K562 (cell line): ENCODE measurements around the gene MINDY4. TPM values are rescaled to one million over a fixed set of nuclear protein-coding genes. Genes with fewer than 3 reads are reported as not detected.
A peak's percentile ranks its signal among the peaks of the same experiment; 100 is the strongest.

Source experiments
- ATF1 ChIP-seq, 2 experiments: fragments of 450-650 bp in 1 of 2; IDR thresholded peaks; 2 replicates each; pipeline ENCODE4 v1.6.1; 2016; ENCODE audit warnings: missing compliant biosample characterization in 1 of 2, missing genetic modification characterization in 1 of 2
- CTBP1 ChIP-seq: fragments of 450-650 bp; IDR thresholded peaks from 2 replicates; pipeline ENCODE4 v1.6.1; 2016; ENCODE audit warnings: borderline replicate concordance
- CXXC5 ChIP-seq: fragments of 250-450 bp; sonication (Bioruptor Pico); IDR thresholded peaks from 2 replicates; pipeline ENCODE4 v1.8.0; 2022; ENCODE audit warnings: inconsistent platforms, mild to moderate bottlenecking, moderate library complexity
- DIDO1 ChIP-seq: fragments of 450-650 bp; IDR thresholded peaks from 2 replicates; pipeline ENCODE4 v1.6.1; 2016; ENCODE audit warnings: low read depth, missing biosample characterization, missing genetic modification characterization
- GATA2 ChIP-seq: sonication (generic); formaldehyde crosslinking; IDR thresholded peaks from 2 replicates; pipeline ENCODE4 v1.4.0; 2020; ENCODE audit warnings: mild to moderate bottlenecking, missing genetic modification reagents
- ILK ChIP-seq: fragments of 450-650 bp; IDR thresholded peaks from 2 replicates; pipeline ENCODE4 v1.6.1; 2016; ENCODE audit warnings: missing genetic modification characterization, low read depth, mild to moderate bottlenecking, missing compliant biosample characterization, moderate library complexity, borderline replicate concordance
- RBM17 ChIP-seq: fragments of 200-400 bp; formaldehyde crosslinking; IDR thresholded peaks from 2 replicates; pipeline ENCODE4 v1.6.1; 2017; ENCODE audit warnings: low read depth, mild to moderate bottlenecking, low read length, borderline replicate concordance
- SNRNP70 ChIP-seq: fragments of 200-400 bp; formaldehyde crosslinking; optimal IDR thresholded peaks from 2 replicates; pipeline ENCODE3; 2017; ENCODE audit warnings: low read depth, low read length
- SREBF1 ChIP-seq: fragments of 150-350 bp; IDR thresholded peaks from 2 replicates; pipeline ENCODE4 v1.6.1; 2014; ENCODE audit warnings: antibody characterized with exemption, low read depth, low read length, borderline replicate concordance
- TEAD4 ChIP-seq, 2 experiments: sonication (generic) in 1 of 2; formaldehyde crosslinking in 1 of 2; IDR thresholded peaks; 2 replicates each; pipeline versions ENCODE4 v1.6.1 to v1.8.0; 2012 to 2022; ENCODE audit warnings: borderline replicate concordance in 1 of 2, inconsistent platforms in 1 of 2, low read length in 1 of 2, mild to moderate bottlenecking in 1 of 2, missing genetic modification reagents in 1 of 2
- ZC3H8 ChIP-seq: fragments of 450-650 bp; IDR thresholded peaks from 2 replicates; pipeline ENCODE4 v1.6.1; 2017
- ZNF134 ChIP-seq: fragments of 250-450 bp; sonication (Bioruptor Pico); conservative IDR thresholded peaks from 2 replicates; pipeline ENCODE4 v1.4.0; 2020
- ZNF586 ChIP-seq: fragments of 450-650 bp; formaldehyde crosslinking; conservative IDR thresholded peaks from 2 replicates; pipeline ENCODE4 v1.4.0; 2020; ENCODE audit warnings: mild to moderate bottlenecking, moderate library complexity
- polyA plus RNA-seq, 8 experiments: library from polyadenylated mRNA; depleted of rRNA in 4 of 8; stranded (reverse) in 5 of 8; unstranded in 3 of 8; fragments of >200 nt; fragmentation: Nextera tagmentation in 2 of 8; fragmentation: Illumina TruSeq in 1 of 8; extraction: Ambion mirVana in 2 of 8; extraction: Trizol in 1 of 8; gene quantifications; 2 replicates each; pipeline versions ENCODE4 v1.2.1 to v1.2.3, GENCODE V29; 2011 to 2014; ENCODE audit warnings: inconsistent platforms in 1 of 8, missing spikeins in 1 of 8
- total RNA-seq, 7 experiments: library from RNA; depleted of rRNA in 6 of 7; stranded (reverse); fragments of >200 nt in 6 of 7; fragmentation: Illumina TruSeq in 2 of 7; extraction: Trizol in 2 of 7; gene quantifications; 2 replicates each; pipeline versions ENCODE4 v1.2.1 to v1.2.3, GENCODE V29; 2011 to 2021; ENCODE audit warnings: low replicate concordance in 1 of 7
- TF ChIP-seq, protein P1 (sequence below): sonication (generic); formaldehyde crosslinking; IDR thresholded peaks from 2 replicates; pipeline ENCODE4 v1.4.0; 2020; ENCODE audit warnings: mild to moderate bottlenecking, missing genetic modification reagents
- TF ChIP-seq, protein P2 (sequence below): fragments of 250-450 bp; sonication (Bioruptor Pico); IDR thresholded peaks from 2 replicates; pipeline ENCODE4 v1.5.0; 2020; ENCODE audit warnings: mild to moderate bottlenecking
- TF ChIP-seq, protein P3 (sequence below): fragments of 450-650 bp; formaldehyde crosslinking; IDR thresholded peaks from 2 replicates; pipeline ENCODE4 v1.4.0; 2022; ENCODE audit warnings: missing genetic modification characterization
- TF ChIP-seq, protein P4 (sequence below): fragments of 150-350 bp; IDR thresholded peaks from 2 replicates; pipeline ENCODE4 v1.6.1; 2014; ENCODE audit warnings: low read depth, mild to moderate bottlenecking, low read length, borderline replicate concordance

The MINDY4 gene
- total and polyA plus RNA-seq, 9 of the 15 experiments (the other 6 are each of a cell fraction or from before 2014, with no cell fraction given) = 2.1 to 16.7 (median 11.0) TPM

DNA sequence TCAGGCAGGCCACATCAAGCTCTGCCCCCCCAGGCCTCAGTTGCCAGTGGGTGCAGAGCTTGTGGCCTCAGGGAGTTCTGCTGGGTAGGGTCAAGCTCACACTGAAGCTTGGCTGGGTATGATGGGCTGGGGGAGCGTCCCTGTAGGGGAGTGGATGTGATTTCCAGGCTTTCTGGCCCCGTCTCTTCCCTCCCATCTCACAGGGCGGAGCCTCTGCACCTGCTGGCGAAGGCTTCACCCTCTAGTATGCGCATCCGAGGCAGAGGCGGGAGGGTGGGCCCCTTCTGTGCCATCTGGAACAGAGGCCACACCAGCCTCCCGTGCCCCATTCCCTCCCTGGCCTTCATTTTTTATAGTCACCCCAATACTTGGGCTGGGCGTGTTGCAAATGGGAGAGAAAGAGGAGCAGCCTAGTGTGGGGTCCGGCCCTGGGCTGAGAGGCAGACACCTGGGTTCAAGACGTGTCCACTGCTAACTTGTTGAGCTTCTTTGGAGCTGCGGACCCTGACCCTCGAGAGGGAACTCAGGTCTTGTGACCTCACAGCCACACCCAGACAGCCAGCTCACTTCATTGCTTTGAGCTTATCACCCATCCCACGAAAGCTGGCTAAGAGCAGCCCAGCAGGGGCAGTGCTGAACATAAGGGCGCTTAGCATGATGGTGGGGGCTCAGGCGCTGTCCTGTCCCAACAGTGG is 142.8 kb downstream of the MINDY4 start (continued):
- TF ChIP-seq SNRNP70 = no peak
- no peak for TF ChIP-seq ZC3H8
- no peak for TF ChIP-seq RBM17
- no peak for TF ChIP-seq DIDO1 (tag)
- TF ChIP-seq ATF1 (CRISPR knock-in tag; IDR thresholded peaks at IDR 0.05) = no peak
- TF ChIP-seq ATF1 (tag; IDR thresholded peaks at IDR 0.05) = peak; percentile 40
- TF ChIP-seq GATA2 = no peak
- TF ChIP-seq, protein P1, sequence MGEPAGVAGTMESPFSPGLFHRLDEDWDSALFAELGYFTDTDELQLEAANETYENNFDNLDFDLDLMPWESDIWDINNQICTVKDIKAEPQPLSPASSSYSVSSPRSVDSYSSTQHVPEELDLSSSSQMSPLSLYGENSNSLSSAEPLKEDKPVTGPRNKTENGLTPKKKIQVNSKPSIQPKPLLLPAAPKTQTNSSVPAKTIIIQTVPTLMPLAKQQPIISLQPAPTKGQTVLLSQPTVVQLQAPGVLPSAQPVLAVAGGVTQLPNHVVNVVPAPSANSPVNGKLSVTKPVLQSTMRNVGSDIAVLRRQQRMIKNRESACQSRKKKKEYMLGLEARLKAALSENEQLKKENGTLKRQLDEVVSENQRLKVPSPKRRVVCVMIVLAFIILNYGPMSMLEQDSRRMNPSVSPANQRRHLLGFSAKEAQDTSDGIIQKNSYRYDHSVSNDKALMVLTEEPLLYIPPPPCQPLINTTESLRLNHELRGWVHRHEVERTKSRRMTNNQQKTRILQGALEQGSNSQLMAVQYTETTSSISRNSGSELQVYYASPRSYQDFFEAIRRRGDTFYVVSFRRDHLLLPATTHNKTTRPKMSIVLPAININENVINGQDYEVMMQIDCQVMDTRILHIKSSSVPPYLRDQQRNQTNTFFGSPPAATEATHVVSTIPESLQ = no peak
- peak; percentile 21; the same call in 1 of the 2 replicates for TF ChIP-seq CXXC5 (CRISPR knock-in tag)
- TF ChIP-seq ILK = no peak
- TF ChIP-seq, protein P2, sequence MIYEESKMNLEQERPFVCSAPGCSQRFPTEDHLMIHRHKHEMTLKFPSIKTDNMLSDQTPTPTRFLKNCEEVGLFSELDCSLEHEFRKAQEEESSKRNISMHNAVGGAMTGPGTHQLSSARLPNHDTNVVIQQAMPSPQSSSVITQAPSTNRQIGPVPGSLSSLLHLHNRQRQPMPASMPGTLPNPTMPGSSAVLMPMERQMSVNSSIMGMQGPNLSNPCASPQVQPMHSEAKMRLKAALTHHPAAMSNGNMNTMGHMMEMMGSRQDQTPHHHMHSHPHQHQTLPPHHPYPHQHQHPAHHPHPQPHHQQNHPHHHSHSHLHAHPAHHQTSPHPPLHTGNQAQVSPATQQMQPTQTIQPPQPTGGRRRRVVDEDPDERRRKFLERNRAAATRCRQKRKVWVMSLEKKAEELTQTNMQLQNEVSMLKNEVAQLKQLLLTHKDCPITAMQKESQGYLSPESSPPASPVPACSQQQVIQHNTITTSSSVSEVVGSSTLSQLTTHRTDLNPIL (CRISPR knock-in tag) = no peak
- no peak for TF ChIP-seq TEAD4 (IDR thresholded peaks at IDR 0.05; ENCODE audit: low read length)
- TF ChIP-seq TEAD4 (CRISPR knock-in tag; IDR thresholded peaks at IDR 0.05; ENCODE audit: borderline replicate concordance) = no peak
- TF ChIP-seq SREBF1 = no peak
- TF ChIP-seq, protein P3, sequence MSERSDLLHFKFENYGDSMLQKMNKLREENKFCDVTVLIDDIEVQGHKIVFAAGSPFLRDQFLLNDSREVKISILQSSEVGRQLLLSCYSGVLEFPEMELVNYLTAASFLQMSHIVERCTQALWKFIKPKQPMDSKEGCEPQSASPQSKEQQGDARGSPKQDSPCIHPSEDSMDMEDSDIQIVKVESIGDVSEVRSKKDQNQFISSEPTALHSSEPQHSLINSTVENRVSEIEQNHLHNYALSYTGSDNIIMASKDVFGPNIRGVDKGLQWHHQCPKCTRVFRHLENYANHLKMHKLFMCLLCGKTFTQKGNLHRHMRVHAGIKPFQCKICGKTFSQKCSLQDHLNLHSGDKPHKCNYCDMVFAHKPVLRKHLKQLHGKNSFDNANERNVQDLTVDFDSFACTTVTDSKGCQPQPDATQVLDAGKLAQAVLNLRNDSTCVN (CRISPR knock-in tag) = no peak
- TF ChIP-seq ZNF586 (CRISPR knock-in tag) = no peak
- 0 out of 2 replicates have a peak, but pooled peaks have one; percentile 8 for TF ChIP-seq CTBP1
- TF ChIP-seq ZNF134 (CRISPR knock-in tag) = no peak
- TF ChIP-seq, protein P4, sequence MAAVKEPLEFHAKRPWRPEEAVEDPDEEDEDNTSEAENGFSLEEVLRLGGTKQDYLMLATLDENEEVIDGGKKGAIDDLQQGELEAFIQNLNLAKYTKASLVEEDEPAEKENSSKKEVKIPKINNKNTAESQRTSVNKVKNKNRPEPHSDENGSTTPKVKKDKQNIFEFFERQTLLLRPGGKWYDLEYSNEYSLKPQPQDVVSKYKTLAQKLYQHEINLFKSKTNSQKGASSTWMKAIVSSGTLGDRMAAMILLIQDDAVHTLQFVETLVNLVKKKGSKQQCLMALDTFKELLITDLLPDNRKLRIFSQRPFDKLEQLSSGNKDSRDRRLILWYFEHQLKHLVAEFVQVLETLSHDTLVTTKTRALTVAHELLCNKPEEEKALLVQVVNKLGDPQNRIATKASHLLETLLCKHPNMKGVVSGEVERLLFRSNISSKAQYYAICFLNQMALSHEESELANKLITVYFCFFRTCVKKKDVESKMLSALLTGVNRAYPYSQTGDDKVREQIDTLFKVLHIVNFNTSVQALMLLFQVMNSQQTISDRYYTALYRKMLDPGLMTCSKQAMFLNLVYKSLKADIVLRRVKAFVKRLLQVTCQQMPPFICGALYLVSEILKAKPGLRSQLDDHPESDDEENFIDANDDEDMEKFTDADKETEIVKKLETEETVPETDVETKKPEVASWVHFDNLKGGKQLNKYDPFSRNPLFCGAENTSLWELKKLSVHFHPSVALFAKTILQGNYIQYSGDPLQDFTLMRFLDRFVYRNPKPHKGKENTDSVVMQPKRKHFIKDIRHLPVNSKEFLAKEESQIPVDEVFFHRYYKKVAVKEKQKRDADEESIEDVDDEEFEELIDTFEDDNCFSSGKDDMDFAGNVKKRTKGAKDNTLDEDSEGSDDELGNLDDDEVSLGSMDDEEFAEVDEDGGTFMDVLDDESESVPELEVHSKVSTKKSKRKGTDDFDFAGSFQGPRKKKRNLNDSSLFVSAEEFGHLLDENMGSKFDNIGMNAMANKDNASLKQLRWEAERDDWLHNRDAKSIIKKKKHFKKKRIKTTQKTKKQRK = no peak
